Thyroid gland (tissue), 4 donors: ENCODE measurements around the gene TSC22D1.

ENCODE experiments used
- CTCF ChIP-seq, 6 experiments: fragments of 200-600 bp in 3 of 6; fragments of 450-650 bp in 3 of 6; sonication (generic) in 3 of 6; IDR thresholded peaks; one replicate each; pipeline ENCODE4 v1.5.1; 2016 to 2019; ENCODE audit warnings: antibody characterized with exemption in 6 of 6, mild to moderate bottlenecking in 2 of 6, inconsistent platforms in 1 of 6, moderate library complexity in 1 of 6
- POLR2A ChIP-seq, 2 donors: fragments of 450-650 bp; IDR thresholded peaks; one replicate each; pipeline ENCODE4 v1.6.1; 2017; ENCODE audit warnings: antibody characterized with exemption in 2 of 2, mild to moderate bottlenecking in 2 of 2, moderate library complexity in 1 of 2

GRCh38 chr13:44382635-44383145 lies 193.4 kb downstream of the TSC22D1 start:
- TF ChIP-seq CTCF (IDR thresholded peaks at IDR 0.05) (no peak), POLR2A (IDR thresholded peaks at IDR 0.05) (no peak)
